Progenitor cell of endocrine pancreas (in vitro differentiated cells): Measurements from ENCODE around the gene ATP6AP1. TPM values are rescaled to one million over a fixed set of nuclear protein-coding genes. Genes with fewer than 3 reads are reported as not detected.

Experiments used
- DNase-seq: peaks from one replicate; pipeline ENCODE4 v3.0.0; 2021; ENCODE audit warnings: low spot score; ENCODE audit not compliant: unreplicated experiment
- H3K27ac Mint-ChIP-seq: 2 replicates; pipeline ENCODE4 v1.8.0; 2021; ENCODE audit warnings: mild to moderate bottlenecking, moderate library complexity, mixed read lengths
- H3K27me3 Mint-ChIP-seq: 2 replicates; pipeline ENCODE4 v1.8.0; 2021; ENCODE audit warnings: mixed read lengths
- H3K36me3 Mint-ChIP-seq: 2 replicates; pipeline ENCODE4 v1.8.0; 2022; ENCODE audit warnings: mixed read lengths; ENCODE audit not compliant: insufficient read depth
- H3K4me1 Mint-ChIP-seq: 2 replicates; pipeline ENCODE4 v1.8.0; 2021; ENCODE audit warnings: low read depth, mixed read lengths
- H3K4me3 Mint-ChIP-seq: 2 replicates; pipeline ENCODE4 v1.8.0; 2021; ENCODE audit warnings: low read depth, mild to moderate bottlenecking, moderate library complexity, mixed read lengths
- H3K9me3 Mint-ChIP-seq: 2 replicates; pipeline ENCODE4 v1.8.0; 2021; ENCODE audit warnings: low read depth, mixed read lengths
- total RNA-seq: library from RNA; stranded (reverse); gene quantifications from 2 replicates; pipeline ENCODE4 v1.2.1, GENCODE V29; 2021
- TF ChIP-seq, protein P1 (sequence below): fragments of 200-600 bp; sonication (generic); IDR thresholded peaks from one replicate; pipeline ENCODE4 v1.5.0; 2021; ENCODE audit warnings: antibody characterized with exemption, mild to moderate bottlenecking; ENCODE audit not compliant: unreplicated experiment

The ATP6AP1 gene
- total RNA-seq, 1 donor from 2014 or later = 82.1 TPM

DNA sequence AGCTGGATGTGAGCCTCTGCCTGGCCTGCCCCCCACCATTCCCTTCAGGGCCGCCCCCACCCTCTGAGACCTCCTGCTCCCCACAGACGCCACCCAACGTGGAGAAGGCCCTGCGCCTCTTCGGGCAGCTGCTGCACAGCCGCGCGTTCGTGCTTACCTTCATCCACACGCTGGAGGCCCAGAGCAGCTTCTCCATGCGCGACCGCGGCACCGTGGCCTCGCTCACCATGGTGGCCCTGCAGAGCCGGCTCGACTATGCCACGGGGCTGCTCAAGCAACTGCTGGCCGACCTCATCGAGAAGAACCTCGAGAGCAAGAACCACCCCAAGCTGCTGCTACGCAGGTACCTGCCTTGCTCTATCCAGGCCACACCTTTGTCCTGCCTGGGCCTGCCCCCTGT, 39.7 kb downstream of the ATP6AP1 start:
- H3K27me3 Mint-ChIP-seq = no peaks in the 10 kb centered on the region
- H3K4me3 Mint-ChIP-seq = no peak overlapping the region
- H3K27ac Mint-ChIP-seq = no peak overlapping the region
- TF ChIP-seq, protein P1, sequence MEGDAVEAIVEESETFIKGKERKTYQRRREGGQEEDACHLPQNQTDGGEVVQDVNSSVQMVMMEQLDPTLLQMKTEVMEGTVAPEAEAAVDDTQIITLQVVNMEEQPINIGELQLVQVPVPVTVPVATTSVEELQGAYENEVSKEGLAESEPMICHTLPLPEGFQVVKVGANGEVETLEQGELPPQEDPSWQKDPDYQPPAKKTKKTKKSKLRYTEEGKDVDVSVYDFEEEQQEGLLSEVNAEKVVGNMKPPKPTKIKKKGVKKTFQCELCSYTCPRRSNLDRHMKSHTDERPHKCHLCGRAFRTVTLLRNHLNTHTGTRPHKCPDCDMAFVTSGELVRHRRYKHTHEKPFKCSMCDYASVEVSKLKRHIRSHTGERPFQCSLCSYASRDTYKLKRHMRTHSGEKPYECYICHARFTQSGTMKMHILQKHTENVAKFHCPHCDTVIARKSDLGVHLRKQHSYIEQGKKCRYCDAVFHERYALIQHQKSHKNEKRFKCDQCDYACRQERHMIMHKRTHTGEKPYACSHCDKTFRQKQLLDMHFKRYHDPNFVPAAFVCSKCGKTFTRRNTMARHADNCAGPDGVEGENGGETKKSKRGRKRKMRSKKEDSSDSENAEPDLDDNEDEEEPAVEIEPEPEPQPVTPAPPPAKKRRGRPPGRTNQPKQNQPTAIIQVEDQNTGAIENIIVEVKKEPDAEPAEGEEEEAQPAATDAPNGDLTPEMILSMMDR = no peak
- H3K4me1 Mint-ChIP-seq = no peaks in the 10 kb centered on the region
- DNase-seq = no peak
- no peaks in the 10 kb centered on the region for H3K9me3 Mint-ChIP-seq
- peaks cover 4% of the 10 kb centered on the region for H3K36me3 Mint-ChIP-seq

DNA sequence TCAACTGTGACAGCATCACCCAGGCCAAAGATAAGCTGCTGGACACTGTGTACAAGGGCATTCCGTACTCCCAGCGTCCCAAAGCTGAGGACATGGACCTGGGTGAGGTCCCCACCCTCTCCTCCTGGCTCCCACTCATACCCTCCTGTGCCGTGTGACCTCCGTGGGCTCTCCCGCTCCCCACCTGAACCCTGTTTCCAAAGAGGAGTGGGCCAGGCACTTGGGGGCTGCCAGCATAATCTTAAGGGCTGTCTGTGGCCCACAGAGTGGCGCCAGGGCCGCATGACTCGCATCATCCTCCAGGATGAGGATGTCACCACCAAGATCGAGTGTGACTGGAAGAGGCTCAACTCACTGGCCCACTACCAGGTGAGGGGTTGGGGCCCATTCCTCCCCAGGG, 40.6 kb downstream of the ATP6AP1 start:
- H3K27ac Mint-ChIP-seq = no peak overlapping the region
- DNase-seq = no peak
- H3K27me3 Mint-ChIP-seq = no peaks in the 10 kb centered on the region
- H3K4me1 Mint-ChIP-seq = no peaks in the 10 kb centered on the region
- H3K4me3 Mint-ChIP-seq = no peak overlapping the region
- no peaks in the 10 kb centered on the region for H3K9me3 Mint-ChIP-seq
- TF ChIP-seq, protein P1 = no peak
- peaks cover 4% of the 10 kb centered on the region for H3K36me3 Mint-ChIP-seq

DNA sequence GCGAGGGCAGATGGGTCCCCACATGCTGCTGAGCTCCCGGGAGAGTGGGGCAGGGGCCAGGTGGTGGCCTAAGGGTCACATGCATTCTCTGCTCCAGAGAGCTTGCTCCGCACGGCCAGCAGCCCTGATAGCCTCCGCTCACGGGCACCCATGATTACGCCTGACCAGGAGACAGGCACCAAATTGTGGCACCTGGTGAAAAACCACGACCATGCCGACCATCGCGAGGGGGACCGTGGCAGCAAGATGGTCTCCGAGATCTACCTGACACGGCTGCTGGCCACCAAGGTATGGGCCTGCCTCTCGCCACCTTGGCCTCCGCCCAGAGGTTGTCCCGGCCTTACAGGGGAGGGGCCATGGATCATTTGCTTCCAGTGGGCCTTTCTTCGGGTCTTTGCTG, 41.4 kb downstream of the ATP6AP1 start:
- TF ChIP-seq, protein P1 = no peak
- no peak overlapping the region for H3K4me3 Mint-ChIP-seq
- peaks cover 4% of the 10 kb centered on the region for H3K36me3 Mint-ChIP-seq
- no peaks in the 10 kb centered on the region for H3K27me3 Mint-ChIP-seq
- no peaks in the 10 kb centered on the region for H3K9me3 Mint-ChIP-seq
- H3K27ac Mint-ChIP-seq = no peak overlapping the region
- DNase-seq = no peak
- no peaks in the 10 kb centered on the region for H3K4me1 Mint-ChIP-seq

DNA sequence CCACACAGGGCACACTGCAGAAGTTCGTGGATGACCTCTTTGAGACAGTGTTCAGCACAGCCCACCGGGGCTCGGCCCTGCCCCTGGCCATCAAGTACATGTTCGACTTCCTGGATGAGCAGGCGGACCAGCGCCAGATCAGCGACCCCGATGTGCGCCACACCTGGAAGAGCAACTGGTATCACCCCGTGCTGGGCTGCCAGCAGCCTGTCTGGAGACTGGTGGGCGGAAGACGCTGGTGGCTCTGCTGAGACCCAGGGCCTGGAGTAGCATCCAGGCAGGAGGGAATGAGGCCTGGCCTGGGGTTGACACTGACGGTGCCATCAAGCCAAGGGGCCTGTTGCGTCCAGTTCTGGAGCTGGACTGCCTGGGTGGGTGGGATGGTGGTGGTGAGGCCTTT, 42.0 kb downstream of the ATP6AP1 start:
- Mint-ChIP-seq H3K4me3 (no peak overlapping the region), H3K27ac (no peak overlapping the region), H3K27me3 (no peaks in the 10 kb centered on the region), H3K36me3 (peaks cover 4% of the 10 kb centered on the region), H3K9me3 (no peaks in the 10 kb centered on the region), H3K4me1 (no peaks in the 10 kb centered on the region)
- TF ChIP-seq, protein P1 = no peak
- DNase-seq = no peak

DNA sequence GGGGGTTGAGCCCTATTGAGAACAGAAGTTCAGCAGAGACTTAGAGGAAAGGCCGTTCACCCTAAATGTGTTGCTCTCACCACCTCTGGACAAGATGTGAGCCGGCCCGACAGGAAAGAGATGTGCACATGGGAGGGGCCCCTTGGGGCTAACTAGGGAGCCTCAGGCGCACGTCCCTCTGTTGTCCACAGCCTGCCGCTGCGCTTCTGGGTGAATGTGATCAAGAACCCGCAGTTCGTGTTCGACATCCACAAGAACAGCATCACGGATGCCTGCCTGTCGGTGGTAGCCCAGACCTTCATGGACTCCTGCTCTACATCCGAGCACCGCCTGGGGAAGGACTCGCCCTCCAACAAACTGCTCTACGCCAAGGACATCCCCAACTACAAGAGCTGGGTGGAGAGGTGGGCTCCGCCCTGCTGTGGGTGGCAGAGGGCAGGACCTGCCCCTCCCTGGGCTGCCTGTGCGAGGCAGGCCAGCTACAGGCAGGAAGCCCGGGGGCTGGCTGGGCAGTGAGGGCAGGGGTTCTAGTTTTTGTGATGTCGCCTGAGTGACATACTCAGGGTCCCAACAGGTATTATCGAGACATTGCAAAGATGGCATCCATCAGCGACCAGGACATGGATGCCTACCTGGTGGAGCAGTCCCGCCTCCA, 42.6 kb downstream of the ATP6AP1 start:
- TF ChIP-seq, protein P1 = no peak
- DNase-seq = no peak
- Mint-ChIP-seq H3K4me1 (no peaks in the 10 kb centered on the region), H3K36me3 (peaks cover 6% of the 10 kb centered on the region), H3K27me3 (no peaks in the 10 kb centered on the region), H3K9me3 (no peaks in the 10 kb centered on the region), H3K4me3 (no peak overlapping the region), H3K27ac (no peak overlapping the region)
